SK-N-SH treated with all-trans-retinoic acid at 6 μM for 48 hours (cell line): ENCODE data around the gene GPRASP1.

Experiments used
- ATAC-seq: fragments of 200-7000 bp; cut with Tn5 transposase; 3 replicates; pipeline ENCODE4 v1.9.1; 2020; ENCODE audit warnings: mild to moderate bottlenecking, moderate library complexity
- ARNTL ChIP-seq: fragments of 450-650 bp; formaldehyde crosslinking; IDR thresholded peaks from 2 replicates; pipeline ENCODE4 v1.5.0; 2020; ENCODE audit warnings: low read depth, mild to moderate bottlenecking, moderate library complexity, borderline replicate concordance
- BACH2 ChIP-seq: fragments of 250-450 bp; sonication (Bioruptor Pico); IDR thresholded peaks from 2 replicates; pipeline ENCODE4 v1.9.0; 2021; ENCODE audit warnings: mild to moderate bottlenecking, borderline replicate concordance
- CREB5 ChIP-seq: fragments of 250-450 bp; sonication (Bioruptor Pico); IDR thresholded peaks from 2 replicates; pipeline ENCODE4 v1.5.1; 2020; ENCODE audit warnings: low read depth, mild to moderate bottlenecking, moderate library complexity
- ESRRG ChIP-seq: fragments of 250-450 bp; sonication (Bioruptor Pico); IDR thresholded peaks from 2 replicates; pipeline ENCODE4 v1.6.1; 2021; ENCODE audit warnings: mild to moderate bottlenecking
- GLIS3 ChIP-seq: fragments of 250-450 bp; sonication (Bioruptor Pico); IDR thresholded peaks from 2 replicates; pipeline ENCODE4 v1.5.0; 2020; ENCODE audit warnings: mild to moderate bottlenecking, moderate library complexity
- ISL1 ChIP-seq: fragments of 250-450 bp; sonication (Bioruptor Pico); IDR thresholded peaks from 2 replicates; pipeline ENCODE4 v2.1.2; 2022; ENCODE audit warnings: mild to moderate bottlenecking, moderate library complexity
- OSR1 ChIP-seq: fragments of 250-450 bp; sonication (Bioruptor Pico); IDR thresholded peaks from 2 replicates; pipeline ENCODE4 v1.8.0; 2022; ENCODE audit warnings: moderate library complexity, mild to moderate bottlenecking, inconsistent platforms
- RARB ChIP-seq: fragments of 250-450 bp; sonication (Bioruptor Pico); IDR thresholded peaks from 2 replicates; pipeline ENCODE4 v1.8.0; 2021; ENCODE audit warnings: mild to moderate bottlenecking, moderate library complexity
- SNAI2 ChIP-seq: fragments of 250-450 bp; sonication (Bioruptor Pico); IDR thresholded peaks from 2 replicates; pipeline ENCODE4 v1.5.0; 2020; ENCODE audit warnings: mild to moderate bottlenecking, moderate library complexity
- TOX ChIP-seq: fragments of 250-450 bp; sonication (Bioruptor Pico); IDR thresholded peaks from 2 replicates; pipeline ENCODE4 v1.8.0; 2021; ENCODE audit warnings: mild to moderate bottlenecking, moderate library complexity, borderline replicate concordance
- TSHZ2 ChIP-seq: fragments of 250-450 bp; sonication (Bioruptor Pico); IDR thresholded peaks from 2 replicates; pipeline ENCODE4 v1.5.0; 2020; ENCODE audit warnings: mild to moderate bottlenecking, moderate library complexity
- ZFP3 ChIP-seq: fragments of 250-450 bp; sonication (Bioruptor Pico); IDR thresholded peaks from 2 replicates; pipeline ENCODE4 v1.5.0; 2020; ENCODE audit warnings: mild to moderate bottlenecking, moderate library complexity
- ZFP30 ChIP-seq: fragments of 450-650 bp; formaldehyde crosslinking; IDR thresholded peaks from 2 replicates; pipeline ENCODE4 v1.5.0; 2022; ENCODE audit warnings: mild to moderate bottlenecking, moderate library complexity
- ZNF565 ChIP-seq: fragments of 450-650 bp; formaldehyde crosslinking; conservative IDR thresholded peaks from 2 replicates; pipeline ENCODE4 v1.5.0; 2020; ENCODE audit warnings: low read depth, mild to moderate bottlenecking, moderate library complexity
- ZNF70 ChIP-seq: fragments of 450-650 bp; formaldehyde crosslinking; IDR thresholded peaks from 2 replicates; pipeline ENCODE4 v1.5.0; 2020; ENCODE audit warnings: mild to moderate bottlenecking, moderate library complexity
- ZNF8 ChIP-seq: fragments of 450-650 bp; formaldehyde crosslinking; IDR thresholded peaks from 2 replicates; pipeline ENCODE4 v1.5.0; 2020; ENCODE audit warnings: mild to moderate bottlenecking, moderate library complexity
- TF ChIP-seq, protein P1 (sequence below): fragments of 250-450 bp; sonication (Bioruptor Pico); IDR thresholded peaks from 2 replicates; pipeline ENCODE4 v1.8.0; 2021; ENCODE audit warnings: low read depth, mild to moderate bottlenecking, moderate library complexity, borderline replicate concordance
- TF ChIP-seq, protein P2 (sequence below): fragments of 250-450 bp; sonication (Bioruptor Pico); IDR thresholded peaks from 2 replicates; pipeline ENCODE4 v1.5.1; 2021; ENCODE audit warnings: mild to moderate bottlenecking, moderate library complexity

Gene GPRASP1

GRCh38 chrX:102694749-102695148 lies 43.5 kb downstream of the GPRASP1 start:
- TF ChIP-seq ESRRG: no peak
- TF ChIP-seq OSR1 (CRISPR knock-in tag): no peak
- no peak for TF ChIP-seq BACH2 (CRISPR knock-in tag)
- no peak for TF ChIP-seq ISL1
- no peak for TF ChIP-seq ZNF70 (CRISPR knock-in tag)
- TF ChIP-seq, protein P1, sequence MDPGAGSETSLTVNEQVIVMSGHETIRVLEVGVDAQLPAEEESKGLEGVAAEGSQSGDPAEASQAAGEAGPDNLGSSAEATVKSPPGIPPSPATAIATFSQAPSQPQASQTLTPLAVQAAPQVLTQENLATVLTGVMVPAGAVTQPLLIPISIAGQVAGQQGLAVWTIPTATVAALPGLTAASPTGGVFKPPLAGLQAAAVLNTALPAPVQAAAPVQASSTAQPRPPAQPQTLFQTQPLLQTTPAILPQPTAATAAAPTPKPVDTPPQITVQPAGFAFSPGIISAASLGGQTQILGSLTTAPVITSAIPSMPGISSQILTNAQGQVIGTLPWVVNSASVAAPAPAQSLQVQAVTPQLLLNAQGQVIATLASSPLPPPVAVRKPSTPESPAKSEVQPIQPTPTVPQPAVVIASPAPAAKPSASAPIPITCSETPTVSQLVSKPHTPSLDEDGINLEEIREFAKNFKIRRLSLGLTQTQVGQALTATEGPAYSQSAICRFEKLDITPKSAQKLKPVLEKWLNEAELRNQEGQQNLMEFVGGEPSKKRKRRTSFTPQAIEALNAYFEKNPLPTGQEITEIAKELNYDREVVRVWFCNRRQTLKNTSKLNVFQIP (CRISPR knock-in tag): no peak
- TF ChIP-seq CREB5 (CRISPR knock-in tag): no peak
- no peak for TF ChIP-seq RARB (CRISPR knock-in tag)
- TF ChIP-seq ZFP30 (CRISPR knock-in tag): no peak
- TF ChIP-seq TSHZ2 (CRISPR knock-in tag): no peak
- no peak for TF ChIP-seq ZNF8 (CRISPR knock-in tag)
- TF ChIP-seq, protein P2, sequence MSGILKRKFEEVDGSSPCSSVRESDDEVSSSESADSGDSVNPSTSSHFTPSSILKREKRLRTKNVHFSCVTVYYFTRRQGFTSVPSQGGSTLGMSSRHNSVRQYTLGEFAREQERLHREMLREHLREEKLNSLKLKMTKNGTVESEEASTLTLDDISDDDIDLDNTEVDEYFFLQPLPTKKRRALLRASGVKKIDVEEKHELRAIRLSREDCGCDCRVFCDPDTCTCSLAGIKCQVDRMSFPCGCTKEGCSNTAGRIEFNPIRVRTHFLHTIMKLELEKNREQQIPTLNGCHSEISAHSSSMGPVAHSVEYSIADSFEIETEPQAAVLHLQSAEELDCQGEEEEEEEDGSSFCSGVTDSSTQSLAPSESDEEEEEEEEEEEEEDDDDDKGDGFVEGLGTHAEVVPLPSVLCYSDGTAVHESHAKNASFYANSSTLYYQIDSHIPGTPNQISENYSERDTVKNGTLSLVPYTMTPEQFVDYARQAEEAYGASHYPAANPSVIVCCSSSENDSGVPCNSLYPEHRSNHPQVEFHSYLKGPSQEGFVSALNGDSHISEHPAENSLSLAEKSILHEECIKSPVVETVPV: no peak
- no peak for TF ChIP-seq GLIS3 (CRISPR knock-in tag)
- no peak for TF ChIP-seq TOX (CRISPR knock-in tag)
- TF ChIP-seq ZNF565 (CRISPR knock-in tag): no peak
- ATAC-seq: no peak

GRCh38 chrX:102696306-102696705 lies 45.0 kb downstream of the GPRASP1 start:
- no peak for ATAC-seq
- TF ChIP-seq SNAI2 (no peak), TOX (CRISPR knock-in tag) (no peak), RARB (CRISPR knock-in tag) (no peak), CREB5 (CRISPR knock-in tag) (no peak), ARNTL (CRISPR knock-in tag) (no peak)

DNA sequence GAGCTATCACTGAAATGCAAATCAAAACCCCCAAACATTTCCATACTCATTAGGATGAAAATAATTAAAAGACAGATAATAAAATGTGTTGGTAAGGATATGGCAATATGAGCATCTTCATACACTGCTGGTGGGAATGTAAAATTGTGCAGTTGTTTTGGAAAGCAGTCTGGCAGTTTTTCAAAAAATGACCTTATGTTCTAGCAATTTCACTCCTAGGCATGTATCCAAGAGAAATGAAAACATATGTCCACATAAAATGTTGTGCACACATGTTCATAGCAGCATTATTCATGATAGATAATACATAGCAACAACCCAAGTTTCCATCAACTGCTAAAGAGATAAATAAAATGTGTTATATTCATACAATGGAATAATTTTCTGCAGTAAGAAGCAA lies 46.2 kb downstream of the GPRASP1 start:
- TF ChIP-seq CREB5 (CRISPR knock-in tag): 0 out of 2 replicates have a peak, but pooled peaks have one; percentile 14
- TF ChIP-seq ZFP3 (CRISPR knock-in tag): no peak
- ATAC-seq: no peak
